MG63 (cell line): ENCODE measurements around the gene ANKDD1B. TPM values are rescaled to one million over a fixed set of nuclear protein-coding genes. Genes with fewer than 3 reads are reported as not detected.
"Not testable (repeated sequence)": the region's sequence is repeated elsewhere in the genome, so short reads cannot be mapped to it uniquely, and the experiment has no call there.

Experiments
- DNase-seq: peaks from one replicate; pipeline ENCODE4 v3.0.0-alpha.2; 2020
- H3K27me3 ChIP-seq: fragments of 250-450 bp; sonication (Bioruptor Pico); 2 replicates; pipeline ENCODE4 v1.5.1; 2020; ENCODE audit warnings: mild to moderate bottlenecking, moderate library complexity
- H3K36me3 ChIP-seq: fragments of 250-450 bp; sonication (Bioruptor Pico); 2 replicates; pipeline ENCODE4 v1.5.1; 2020; ENCODE audit warnings: mild to moderate bottlenecking, moderate library complexity
- H3K4me3 ChIP-seq: fragments of 250-450 bp; sonication (Bioruptor Pico); 2 replicates; pipeline ENCODE4 v1.5.1; 2020; ENCODE audit warnings: mild to moderate bottlenecking, moderate library complexity
- H3K9me3 ChIP-seq: fragments of 250-450 bp; sonication (Bioruptor Pico); 2 replicates; pipeline ENCODE4 v1.5.1; 2020; ENCODE audit warnings: mild to moderate bottlenecking, moderate library complexity
- total RNA-seq: library from RNA; depleted of rRNA; stranded (reverse); fragments of >200 nt; shearing (Covaris generic); gene quantifications from 2 replicates; pipeline ENCODE4 v1.2.3, GENCODE V29; 2014; ENCODE audit warnings: low replicate concordance

Gene ANKDD1B
- total RNA-seq, 1 experiment from 2014 or later: not detected

GRCh38 chr5:75610201-75610600 lies 1.1 kb upstream of the ANKDD1B start:
- Histone ChIP-seq H3K36me3 (no peaks in the 10 kb centered on the region), H3K9me3 (no peaks in the 10 kb centered on the region)
- no peak for DNase-seq

DNA sequence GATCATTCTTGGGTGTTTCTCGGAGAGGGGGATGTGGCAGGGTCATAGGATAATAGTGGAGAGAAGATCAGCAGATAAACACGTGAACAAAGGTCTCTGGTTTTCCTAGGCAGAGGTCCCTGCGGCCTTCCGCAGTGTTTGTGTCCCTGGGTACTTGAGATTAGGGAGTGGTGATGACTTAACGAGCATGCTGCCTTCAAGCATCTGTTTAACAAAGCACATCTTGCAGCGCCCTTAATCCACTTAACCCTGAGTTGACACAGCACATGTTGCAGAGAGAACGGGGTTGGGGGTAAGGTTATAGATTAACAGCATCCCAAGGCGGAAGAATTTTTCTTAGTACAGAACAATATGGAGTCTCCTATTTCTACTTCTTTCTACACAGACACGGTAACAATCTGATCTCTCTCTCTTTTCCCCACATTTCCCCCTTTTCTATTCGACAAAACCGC lies 368 bp upstream of the ANKDD1B start:
- not testable (repeated sequence) for H3K4me3 ChIP-seq, H3K9me3 ChIP-seq, H3K36me3 ChIP-seq, H3K27me3 ChIP-seq, DNase-seq

More at GRCh38 chr5:75610201-75610600, 1.1 kb upstream of the ANKDD1B start:
- no peaks in the 10 kb centered on the region for H3K27me3 ChIP-seq
- no peak overlapping the region for H3K4me3 ChIP-seq

DNA sequence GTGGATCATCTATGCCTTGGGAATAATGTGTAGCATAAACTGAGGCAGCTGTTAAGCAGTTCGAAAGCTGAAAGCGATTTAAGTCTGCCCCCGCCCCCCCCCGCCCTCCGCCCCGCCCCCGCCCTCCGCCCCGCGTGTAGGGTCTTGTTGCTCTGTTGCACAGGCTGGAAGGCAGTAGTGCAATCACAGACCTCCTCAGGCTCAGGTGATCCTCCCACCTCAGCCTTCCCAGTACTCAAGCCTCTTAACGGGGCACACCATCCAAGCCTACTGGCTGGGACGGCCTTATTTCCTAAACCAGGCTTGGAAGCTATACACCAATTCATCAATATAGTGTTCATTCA lies 945 bp downstream of the ANKDD1B start:
- H3K36me3 ChIP-seq: no peaks in the 10 kb centered on the region

GRCh38 chr5:75612901-75613300 lies 1.6 kb downstream of the ANKDD1B start:
- Histone ChIP-seq H3K36me3 (no peaks in the 10 kb centered on the region), H3K27me3 (no peaks in the 10 kb centered on the region), H3K9me3 (no peaks in the 10 kb centered on the region), H3K4me3 (no peak overlapping the region)
- no peak for DNase-seq

More for the DNA sequence above, 945 bp downstream of the ANKDD1B start:
- DNase-seq: no peak
- Histone ChIP-seq H3K9me3 (no peaks in the 10 kb centered on the region), H3K27me3 (no peaks in the 10 kb centered on the region), H3K4me3 (no peak overlapping the region)

- H3K4me3 ChIP-seq: no peak overlapping the region
- DNase-seq: no peak
- H3K36me3 ChIP-seq: no peaks in the 10 kb centered on the region
- H3K27me3 ChIP-seq: no peaks in the 10 kb centered on the region
- H3K9me3 ChIP-seq: no peaks in the 10 kb centered on the region
These were observed 2.9 kb downstream of the ANKDD1B start for GRCh38 chr5:75614176-75614575.

- Histone ChIP-seq H3K4me3 (no peak overlapping the region), H3K36me3 (no peaks in the 10 kb centered on the region), H3K27me3 (no peaks in the 10 kb centered on the region), H3K9me3 (no peaks in the 10 kb centered on the region)
- no peak for DNase-seq
These were observed 5.2 kb downstream of the ANKDD1B start for GRCh38 chr5:75616371-75616881.

GRCh38 chr5:75616971-75617621 lies 5.8 kb downstream of the ANKDD1B start:
- H3K4me3 ChIP-seq: no peak overlapping the region
- no peaks in the 10 kb centered on the region for H3K36me3 ChIP-seq
- H3K9me3 ChIP-seq: no peaks in the 10 kb centered on the region
- DNase-seq: no peak
- H3K27me3 ChIP-seq: no peaks in the 10 kb centered on the region

GRCh38 chr5:75617736-75618352 lies 6.6 kb downstream of the ANKDD1B start:
- Histone ChIP-seq H3K4me3 (no peak overlapping the region), H3K27me3 (no peaks in the 10 kb centered on the region), H3K9me3 (no peaks in the 10 kb centered on the region), H3K36me3 (no peaks in the 10 kb centered on the region)
- DNase-seq: no peak

DNA sequence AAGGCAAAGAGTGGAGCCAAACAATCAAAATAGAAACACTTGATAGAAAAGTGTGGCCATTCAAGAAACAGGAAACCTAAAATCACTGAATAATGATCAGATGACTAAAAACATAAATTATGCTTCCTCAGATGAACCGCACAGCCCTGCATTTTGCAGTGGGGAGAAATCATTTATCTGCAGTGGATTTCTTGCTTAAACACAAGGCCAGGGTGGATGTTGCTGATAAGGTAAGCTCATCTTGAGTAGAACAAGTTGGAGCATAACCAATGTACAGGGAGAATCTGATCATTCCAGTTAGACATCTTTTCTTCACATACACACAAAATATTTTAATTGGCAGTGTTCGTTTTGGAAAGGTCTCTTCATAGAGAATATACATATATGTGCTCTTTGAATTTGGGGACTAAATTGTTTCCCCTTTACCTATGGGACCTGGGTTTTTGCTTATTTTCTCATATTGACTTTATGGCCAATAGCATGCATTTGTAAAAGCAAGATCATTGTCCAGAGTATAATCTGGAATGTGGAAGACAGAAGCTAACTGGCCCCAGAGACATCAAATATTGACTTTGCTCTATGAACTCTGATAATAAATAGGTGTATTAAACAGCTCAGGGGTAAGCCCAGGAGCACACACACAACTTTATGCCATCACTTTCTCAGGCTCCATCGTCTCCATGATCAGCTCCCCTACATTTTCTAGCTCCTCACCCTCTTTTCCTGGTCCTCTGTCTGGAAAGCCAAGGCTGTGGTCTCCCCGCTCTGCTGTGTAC lies 9.1 kb downstream of the ANKDD1B start:
- Histone ChIP-seq H3K36me3 (no peaks in the 10 kb centered on the region), H3K4me3 (no peak overlapping the region), H3K9me3 (no peaks in the 10 kb centered on the region), H3K27me3 (no peaks in the 10 kb centered on the region)
- no peak for DNase-seq

GRCh38 chr5:75622564-75622963 lies 11.3 kb downstream of the ANKDD1B start:
- no peaks in the 10 kb centered on the region for H3K9me3 ChIP-seq
- DNase-seq: no peak
- H3K36me3 ChIP-seq: no peaks in the 10 kb centered on the region
- no peak overlapping the region for H3K4me3 ChIP-seq
- H3K27me3 ChIP-seq: no peaks in the 10 kb centered on the region

- no peak overlapping the region for H3K4me3 ChIP-seq
- no peaks in the 10 kb centered on the region for H3K27me3 ChIP-seq
- no peaks in the 10 kb centered on the region for H3K9me3 ChIP-seq
- DNase-seq: no peak
- H3K36me3 ChIP-seq: no peaks in the 10 kb centered on the region
These were observed 12.6 kb downstream of the ANKDD1B start for GRCh38 chr5:75623846-75624245.

GRCh38 chr5:75626959-75627358 lies 15.7 kb downstream of the ANKDD1B start:
- Histone ChIP-seq H3K4me3 (no peak overlapping the region), H3K36me3 (no peaks in the 10 kb centered on the region), H3K9me3 (no peaks in the 10 kb centered on the region), H3K27me3 (no peaks in the 10 kb centered on the region)
- DNase-seq: no peak

DNA sequence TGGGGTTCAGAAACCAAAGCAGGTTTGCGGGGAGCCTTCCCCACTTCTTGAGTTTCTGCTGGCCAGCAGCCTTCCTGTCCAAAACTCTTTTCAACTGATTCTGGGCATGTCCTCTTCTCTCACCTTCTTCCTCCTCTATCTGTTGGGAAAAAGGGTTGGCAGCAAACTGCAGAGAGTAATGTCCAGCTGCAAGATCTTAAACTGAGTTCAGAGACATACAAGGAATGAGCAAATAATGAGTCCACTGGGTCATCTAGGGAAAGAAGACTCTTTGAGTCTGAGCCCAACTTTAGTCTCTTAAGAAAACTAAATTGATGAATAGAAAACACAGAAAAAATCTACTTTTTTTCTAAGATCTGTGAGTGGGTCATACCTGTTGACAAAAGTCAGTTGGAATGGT lies 16.5 kb downstream of the ANKDD1B start:
- Histone ChIP-seq H3K36me3 (no peaks in the 10 kb centered on the region), H3K9me3 (no peaks in the 10 kb centered on the region), H3K4me3 (no peak overlapping the region), H3K27me3 (no peaks in the 10 kb centered on the region)
- DNase-seq: no peak

GRCh38 chr5:75630875-75631274 lies 19.6 kb downstream of the ANKDD1B start:
- no peak for DNase-seq
- H3K36me3 ChIP-seq: no peaks in the 10 kb centered on the region
- H3K9me3 ChIP-seq: no peaks in the 10 kb centered on the region
- H3K27me3 ChIP-seq: no peaks in the 10 kb centered on the region
- H3K4me3 ChIP-seq: no peak overlapping the region

GRCh38 chr5:75632321-75632720 lies 21.1 kb downstream of the ANKDD1B start:
- Histone ChIP-seq H3K36me3 (no peaks in the 10 kb centered on the region), H3K27me3 (no peaks in the 10 kb centered on the region), H3K9me3 (no peaks in the 10 kb centered on the region), H3K4me3 (no peak overlapping the region)
- DNase-seq: no peak

DNA sequence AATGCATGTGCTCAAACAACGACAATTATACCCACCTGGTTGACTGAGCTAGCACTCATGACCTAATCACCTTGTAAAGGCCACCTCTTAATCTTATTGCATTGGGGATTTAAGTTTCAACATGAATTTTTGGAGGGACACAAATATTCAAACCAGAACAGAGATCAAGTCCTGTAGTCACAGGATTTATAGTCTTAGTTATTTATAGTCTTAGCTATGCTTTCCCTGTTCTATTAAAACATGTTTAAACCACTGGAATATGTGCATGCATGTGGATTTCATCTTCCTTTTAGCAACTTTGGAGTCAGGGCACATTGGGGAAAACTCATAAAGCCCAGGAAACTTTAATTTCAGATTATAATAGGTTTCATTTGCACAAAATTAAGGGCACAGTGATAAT lies 26.7 kb downstream of the ANKDD1B start:
- DNase-seq: no peak
- H3K27me3 ChIP-seq: no peaks in the 10 kb centered on the region
- no peaks in the 10 kb centered on the region for H3K36me3 ChIP-seq
- no peak overlapping the region for H3K4me3 ChIP-seq
- no peaks in the 10 kb centered on the region for H3K9me3 ChIP-seq

DNA sequence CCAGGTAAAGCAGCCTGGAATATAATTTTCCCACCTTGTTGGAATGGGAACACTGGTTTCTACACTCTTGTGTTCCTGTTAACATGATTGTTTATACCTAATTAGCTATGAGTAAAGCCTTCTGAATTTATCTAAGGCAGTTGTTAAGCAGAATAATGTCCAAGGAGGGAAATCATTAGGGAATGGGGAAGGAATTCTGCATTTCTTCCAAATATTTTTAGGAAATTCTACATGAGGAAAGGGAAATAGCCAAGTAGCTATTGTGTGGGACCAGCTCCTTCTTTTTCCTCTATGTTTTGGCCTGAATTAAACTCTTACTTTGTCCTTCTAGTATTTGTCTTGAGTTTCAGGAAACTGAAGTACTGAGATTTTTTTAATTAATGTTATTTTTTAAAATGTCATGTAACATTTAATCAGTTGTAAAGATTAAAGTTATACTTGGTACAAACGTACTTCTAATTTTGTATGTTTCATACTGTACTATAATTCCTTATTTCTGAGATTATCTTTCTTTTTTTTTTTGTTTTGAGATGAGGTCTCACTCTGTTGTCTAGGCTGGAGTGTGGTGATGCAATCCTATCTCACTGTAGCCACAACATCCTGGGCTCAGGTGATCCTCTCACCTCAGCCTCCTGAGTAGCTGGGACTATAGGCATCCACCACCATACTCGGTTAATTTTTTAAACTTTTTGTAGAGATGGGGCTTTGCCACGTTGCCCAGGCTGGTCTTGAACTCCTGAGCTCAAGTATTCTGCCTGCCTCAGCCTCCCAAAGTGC lies 28.5 kb downstream of the ANKDD1B start:
- Histone ChIP-seq H3K36me3 (no peaks in the 10 kb centered on the region), H3K27me3 (no peaks in the 10 kb centered on the region), H3K9me3 (no peaks in the 10 kb centered on the region), H3K4me3 (no peak overlapping the region)
- DNase-seq: no peak
